Raji (cell line): ENCODE data around the gene SPTA1.

ENCODE experiments used
- POLR2A ChIP-seq: IDR thresholded peaks from 2 replicates; pipeline ENCODE4 v1.6.1; 2011; ENCODE audit warnings: low read depth, low read length, control low read depth; ENCODE audit not compliant: insufficient read depth

Gene SPTA1

DNA sequence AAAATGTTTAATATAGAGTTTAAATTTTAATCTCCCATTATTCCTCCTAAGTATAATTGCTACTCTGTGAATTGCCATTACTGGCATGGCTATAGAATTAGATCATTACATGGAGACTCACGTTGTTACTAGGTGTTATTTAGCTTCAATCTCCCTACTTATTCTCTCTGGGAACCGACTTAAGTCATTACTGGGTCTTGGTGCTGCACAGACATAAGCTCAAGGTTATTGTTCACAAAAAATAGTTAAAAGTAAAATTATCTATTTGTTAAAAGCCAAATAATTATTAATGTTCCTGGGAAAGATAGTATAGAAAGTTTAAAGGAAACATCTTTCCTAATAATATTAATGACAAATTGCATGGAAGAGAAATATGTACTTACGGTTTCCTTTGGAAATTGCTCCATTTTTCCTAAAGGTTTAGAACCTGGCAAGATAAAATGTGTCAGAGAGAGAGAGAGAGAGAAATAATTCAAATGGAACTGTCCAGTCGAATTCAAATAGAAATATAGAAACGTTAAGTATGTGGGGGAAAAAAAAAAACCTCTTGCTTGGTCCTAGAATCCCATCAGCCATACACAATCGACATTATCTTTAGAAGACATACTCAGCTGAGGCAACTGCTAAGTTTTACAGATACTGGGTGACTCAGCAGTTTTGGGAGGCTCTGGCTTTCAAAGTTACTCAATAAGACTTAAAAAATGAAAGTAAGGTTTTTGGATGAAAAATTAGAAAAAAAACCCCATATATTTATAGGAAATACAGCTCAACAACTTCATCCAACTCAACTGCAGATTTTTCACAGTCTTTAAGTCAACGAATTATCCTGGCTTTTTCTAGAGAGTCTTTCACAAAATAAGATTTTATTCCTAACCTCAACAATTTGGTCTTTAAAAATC lies at the start of gene SPTA1:
SPTA1 (minus strand) TSS at position 605 of the 899 bp plus-strand sequence; CDS start at position 407, 198 bp downstream.
- TF ChIP-seq POLR2A: no peak

DNA sequence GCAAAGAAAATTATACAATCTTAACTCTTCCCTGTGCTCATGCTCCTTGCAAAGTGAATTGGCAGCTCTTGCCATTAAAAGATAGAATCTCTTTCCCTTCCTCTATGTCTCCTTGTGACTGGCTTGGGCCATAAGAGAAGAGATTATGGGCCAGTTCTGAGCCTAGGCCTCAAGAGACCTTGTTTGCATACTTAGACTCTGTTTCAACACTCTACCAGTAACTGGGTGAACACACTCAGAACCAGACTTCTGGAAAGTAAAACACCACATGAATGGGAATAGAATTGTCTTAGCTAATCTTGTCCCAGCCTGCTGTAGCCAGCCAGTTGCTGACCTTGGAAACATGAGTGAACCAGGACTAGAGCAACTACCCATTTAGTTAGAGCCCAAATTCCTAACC lies 49.3 kb upstream of the SPTA1 start:
- TF ChIP-seq POLR2A: no peak

DNA sequence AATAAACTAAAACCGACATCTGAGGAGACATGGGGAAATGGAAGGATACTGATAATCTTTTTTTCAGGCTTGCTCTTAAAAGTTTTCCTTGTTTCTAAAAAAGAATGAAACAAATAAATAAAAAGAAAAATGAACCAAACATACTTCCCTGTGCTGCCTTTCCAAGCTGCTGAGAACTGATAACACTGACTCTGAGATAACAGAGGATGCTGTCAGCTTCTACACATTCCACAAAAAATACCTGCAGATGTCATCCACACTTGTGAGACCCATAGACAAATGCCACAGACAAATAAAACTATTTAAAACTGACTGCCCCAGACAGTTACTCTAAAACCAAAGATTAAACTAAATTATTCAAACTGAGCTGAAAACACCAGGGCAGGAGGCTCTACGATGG lies 46.0 kb upstream of the SPTA1 start:
- no peak for TF ChIP-seq POLR2A

DNA sequence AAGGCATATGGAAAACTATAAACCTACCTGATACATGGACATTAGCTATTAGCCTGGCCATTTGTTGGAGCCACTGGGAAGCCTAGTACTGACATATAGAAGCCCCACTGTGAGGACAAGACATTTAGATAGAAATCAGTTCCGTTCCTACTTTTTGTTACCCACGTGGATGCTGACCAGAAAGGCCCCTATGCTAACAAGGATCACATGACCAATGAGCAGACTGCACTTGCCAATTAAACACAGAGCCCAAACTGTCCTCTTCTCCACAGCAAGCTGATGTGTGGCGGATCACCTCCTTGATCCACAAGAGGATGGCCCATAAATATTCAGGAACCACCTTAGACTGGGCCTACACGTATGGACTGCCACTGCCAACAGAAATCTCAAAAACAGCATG lies 45.2 kb upstream of the SPTA1 start:
- TF ChIP-seq POLR2A: no peak

DNA sequence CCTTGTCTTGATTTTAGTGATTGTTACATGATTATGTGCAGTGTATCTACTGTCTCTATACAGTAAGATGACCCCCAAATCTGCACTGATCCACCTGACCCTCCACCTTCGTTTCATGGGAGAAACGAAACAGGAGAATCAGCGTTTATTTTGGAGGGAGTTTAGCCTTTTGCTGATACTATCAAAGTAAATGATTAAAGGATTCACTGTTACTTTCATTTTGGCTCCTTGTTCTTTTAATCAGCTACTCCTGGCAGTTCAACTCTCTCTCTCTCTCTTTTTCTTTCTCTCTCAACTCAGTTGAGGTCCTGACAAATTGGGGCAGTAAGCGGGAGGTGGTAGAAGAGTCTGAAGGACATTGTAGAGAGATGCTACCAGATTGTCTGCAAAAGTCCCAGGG lies 43.9 kb upstream of the SPTA1 start:
- no peak for TF ChIP-seq POLR2A

DNA sequence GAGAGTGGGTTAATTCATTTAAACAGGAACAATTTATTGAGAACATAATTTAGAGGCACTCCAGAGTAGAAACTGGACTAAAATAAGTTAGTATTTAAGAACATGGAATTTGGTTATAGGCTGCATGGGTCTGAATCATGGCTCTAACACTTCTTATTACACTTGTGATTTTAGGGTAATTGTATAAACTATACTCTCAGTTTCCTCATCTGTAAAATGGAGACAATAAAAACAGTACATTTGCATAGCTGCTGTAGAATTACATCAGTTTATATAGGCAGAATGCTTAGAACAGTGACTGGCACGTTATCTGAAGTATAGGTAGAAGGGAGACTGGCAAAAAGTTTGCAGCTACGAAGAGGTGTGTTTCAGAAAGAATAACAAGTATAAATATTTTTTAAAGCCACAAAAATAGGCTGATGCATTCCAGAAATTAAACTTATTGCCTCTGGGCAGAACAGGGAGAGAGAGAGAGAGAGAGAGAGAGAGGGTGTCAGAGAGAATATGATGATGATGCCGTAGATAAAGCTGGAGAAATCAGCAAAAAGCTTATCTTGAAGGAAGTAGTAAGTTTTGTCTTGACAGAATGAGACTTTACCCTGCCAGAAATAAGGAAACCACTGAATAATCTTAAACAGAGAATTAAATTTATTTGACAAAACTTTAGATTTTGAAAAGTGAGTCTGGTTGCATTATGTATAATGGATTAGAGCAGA lies 42.2 kb upstream of the SPTA1 start:
- no peak for TF ChIP-seq POLR2A

DNA sequence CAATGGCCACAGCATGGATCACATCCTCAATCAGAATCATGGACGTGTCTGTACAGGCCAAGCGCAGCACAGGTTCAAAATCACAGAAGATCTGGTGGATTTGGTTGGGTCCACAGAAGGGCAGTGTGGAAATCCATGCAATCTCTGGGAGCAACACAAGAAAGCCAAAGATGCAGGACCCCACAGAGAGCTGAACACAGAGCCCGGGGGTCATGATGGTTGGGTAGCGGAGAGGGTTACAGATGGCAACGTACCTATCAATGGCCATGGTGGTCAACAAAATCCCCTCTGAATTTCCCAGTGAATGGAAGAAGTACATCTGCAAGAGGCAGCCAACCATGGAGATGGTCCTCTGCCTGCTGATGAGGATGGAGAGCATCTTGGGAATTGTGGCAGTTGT lies 37.9 kb upstream of the SPTA1 start:
- TF ChIP-seq POLR2A: no peak

DNA sequence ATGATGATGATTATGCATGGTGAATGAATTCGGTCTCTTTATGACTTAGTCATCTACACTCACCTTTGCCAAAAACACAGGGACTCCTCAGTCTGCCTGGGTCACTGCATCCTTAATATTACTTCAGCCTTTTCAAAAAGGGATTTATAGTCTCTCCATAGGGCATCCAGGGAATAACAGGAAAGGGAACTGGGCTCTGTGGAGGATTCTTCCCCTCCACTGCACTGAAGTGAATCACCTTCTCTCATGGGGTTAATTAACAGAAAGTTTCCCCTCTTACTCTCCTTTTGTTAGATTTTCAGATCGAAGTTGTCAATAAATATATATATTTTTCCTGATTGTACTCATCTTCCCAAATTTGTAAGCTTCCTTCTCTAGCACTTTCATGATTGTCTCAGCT lies 34.1 kb upstream of the SPTA1 start, which contains the start of gene OR6K3:
OR6K3 (minus strand) TSS at position 101 of the 400 bp plus-strand sequence. CDS start 2,605 bp downstream, outside the sequence.
- TF ChIP-seq POLR2A: no peak

DNA sequence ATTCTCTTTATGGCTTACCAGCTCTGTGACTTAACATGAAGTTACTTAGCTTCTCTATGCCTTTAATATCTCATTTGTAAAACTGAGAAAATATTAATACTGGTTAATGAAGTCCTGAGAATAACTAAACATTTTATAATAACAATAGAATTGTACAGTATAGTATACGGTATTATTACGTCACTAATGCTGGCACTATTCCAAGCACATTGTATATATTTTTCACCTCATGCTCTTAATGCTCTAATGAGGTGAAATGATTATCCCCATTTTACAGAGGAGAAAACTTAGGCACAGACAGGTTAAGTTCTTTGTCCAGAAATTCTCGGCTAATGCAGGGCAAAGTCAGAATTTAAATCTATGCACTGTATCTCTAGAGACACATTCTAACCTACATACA lies 33.1 kb upstream of the SPTA1 start:
- TF ChIP-seq POLR2A: no peak

DNA sequence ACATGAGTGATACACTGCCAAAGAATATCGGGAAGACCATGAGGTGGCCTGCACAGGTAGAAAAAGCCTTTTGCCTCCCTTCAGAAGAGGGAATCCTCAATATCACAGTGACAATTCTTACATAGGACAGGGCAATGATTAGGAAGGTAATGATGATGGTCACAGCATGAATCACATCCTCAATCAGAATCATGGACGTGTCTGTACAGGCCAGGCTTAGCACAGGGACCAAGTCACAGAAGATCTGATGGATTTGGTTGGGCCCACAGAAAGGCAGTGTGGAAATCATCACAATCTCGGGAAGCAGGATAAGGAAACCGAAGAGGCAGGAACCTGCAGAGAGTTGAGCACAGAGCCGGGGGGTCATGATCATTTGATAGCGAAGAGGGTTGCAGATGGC lies 30.8 kb upstream of the SPTA1 start:
- no peak for TF ChIP-seq POLR2A

DNA sequence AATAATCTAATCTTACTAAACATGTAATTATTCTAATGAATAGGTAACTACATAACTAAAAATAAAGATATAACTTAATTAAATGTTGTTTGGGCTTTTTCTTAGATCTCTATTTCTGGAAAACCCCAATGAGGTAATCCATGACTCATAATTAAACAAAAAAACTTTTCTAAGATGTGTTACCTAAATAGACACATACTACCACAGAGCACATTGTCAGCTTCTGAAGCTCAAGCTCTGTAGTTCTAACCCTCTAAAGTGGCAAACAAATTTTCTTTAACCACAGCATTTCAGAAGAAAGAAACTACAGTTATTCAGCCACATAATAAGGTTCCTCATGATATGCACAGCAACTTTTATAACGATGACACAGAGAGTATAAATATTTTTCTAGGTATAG lies 29.8 kb upstream of the SPTA1 start:
- no peak for TF ChIP-seq POLR2A

DNA sequence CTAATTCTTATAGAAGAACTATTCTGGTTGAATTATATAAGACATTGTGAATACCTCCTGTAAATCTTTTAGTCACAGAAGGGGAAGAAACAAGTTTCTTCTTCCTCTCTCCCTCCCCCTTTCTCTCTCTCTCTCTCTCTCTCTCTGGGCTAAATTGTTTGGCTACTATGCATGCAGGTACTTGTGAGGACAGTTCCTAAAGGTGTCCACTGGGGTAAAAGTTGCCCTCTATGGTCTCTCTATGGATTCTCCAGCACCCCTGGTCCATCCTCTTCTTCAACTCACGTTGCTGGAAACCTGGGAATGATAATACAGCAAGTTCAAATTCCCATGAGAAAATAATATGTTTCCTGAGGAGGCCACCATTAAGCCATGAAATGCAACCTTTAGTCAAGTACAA lies 28.2 kb upstream of the SPTA1 start:
- TF ChIP-seq POLR2A: no peak

DNA sequence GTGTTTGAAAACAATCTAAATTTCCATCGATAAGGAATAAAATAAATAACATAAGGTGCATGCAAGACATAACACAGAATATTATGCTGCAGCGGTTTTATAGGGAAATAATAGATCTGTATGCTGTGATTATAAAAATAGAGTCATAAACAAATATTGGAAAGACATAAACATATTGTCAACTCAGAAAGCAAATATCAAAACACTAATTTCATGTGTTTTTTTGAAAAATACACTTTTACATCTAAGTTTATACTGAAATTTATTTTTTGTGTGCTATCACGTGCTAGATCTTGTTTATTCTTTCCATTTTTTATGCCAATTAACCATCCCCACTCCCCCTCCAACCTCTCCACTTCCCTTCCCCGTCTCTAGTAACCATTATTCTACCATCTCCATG lies 24.6 kb upstream of the SPTA1 start:
- no peak for TF ChIP-seq POLR2A

DNA sequence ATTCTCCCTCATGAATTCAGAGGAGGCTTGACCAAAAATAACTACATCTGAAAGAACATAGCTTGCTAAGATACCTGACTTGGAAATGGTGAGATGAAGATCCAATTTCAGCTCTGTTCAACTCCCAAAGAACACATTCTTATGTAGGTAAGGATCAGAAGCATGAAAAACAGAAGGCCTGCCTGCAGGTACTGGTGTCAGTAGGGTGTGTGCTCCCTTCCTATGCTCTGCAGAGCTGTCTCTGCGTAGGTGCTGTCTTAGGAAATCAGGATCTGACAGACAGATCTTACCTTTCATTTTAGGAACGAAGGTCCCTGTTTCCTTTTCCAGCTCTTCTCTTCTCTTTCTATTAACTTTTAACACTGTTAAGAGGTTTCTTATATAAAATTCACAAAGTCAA lies 19.6 kb upstream of the SPTA1 start:
- TF ChIP-seq POLR2A: no peak

DNA sequence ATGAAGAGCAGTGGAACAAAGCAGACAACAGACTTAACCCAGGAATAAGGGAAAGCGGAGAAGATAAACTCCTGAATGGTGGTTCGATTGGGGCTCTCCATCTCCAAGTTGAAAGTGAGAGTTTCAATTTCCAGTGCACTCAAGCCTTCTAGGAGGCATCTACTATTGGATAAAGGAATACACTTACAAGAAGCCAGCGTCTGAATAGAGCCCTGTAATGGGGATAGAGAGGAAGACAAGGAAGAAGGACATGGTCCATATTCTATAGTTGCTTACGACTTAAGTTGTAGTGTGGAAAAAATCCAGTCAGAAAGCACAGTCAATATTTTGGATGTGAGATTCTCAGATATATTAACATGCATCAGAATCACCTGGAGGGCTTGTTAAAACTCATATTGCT lies 14.0 kb upstream of the SPTA1 start, which contains the start of gene OR6K2:
OR6K2 (minus strand) TSS at position 101 of the 400 bp plus-strand sequence; CDS start at position 101, 0 bp downstream.
- TF ChIP-seq POLR2A: no peak

DNA sequence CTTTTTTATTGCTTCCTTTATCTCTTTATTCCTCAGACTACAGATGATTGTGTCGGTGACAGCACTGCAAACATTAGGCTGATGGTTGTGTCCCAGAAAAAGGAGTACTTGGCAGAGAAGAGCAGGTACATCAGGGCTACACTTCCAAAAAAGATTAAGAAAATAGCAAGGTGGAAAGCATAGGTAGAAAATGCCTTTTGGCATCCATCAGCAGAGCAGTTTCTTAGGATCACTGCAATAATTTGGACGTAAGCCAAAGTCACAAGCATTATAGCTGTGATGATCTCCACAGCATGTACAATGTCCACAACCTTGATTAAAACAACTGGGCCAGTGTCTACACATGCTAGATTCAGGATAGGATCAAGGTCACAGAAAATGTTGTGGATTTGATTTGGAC lies 8.1 kb upstream of the SPTA1 start:
- no peak for TF ChIP-seq POLR2A
